NCI-H345 treated with DMSO at 0.1 percent for 48 hours (cell line): ENCODE results near the gene UGT1A3.

Source experiments
- DNase-seq: peaks from one replicate; lab custom pipeline; 2025; ENCODE audit not compliant: unreplicated experiment; lab: John Stamatoyannopoulos, UW

Gene UGT1A3

GRCh38 chr2:233814056-233814835, 85.4 kb downstream of the UGT1A3 start:
- DNase-seq: no peak

- DNase-seq: no peak
These were observed 87.0 kb downstream of the UGT1A3 start for GRCh38 chr2:233815861-233816260.

DNA sequence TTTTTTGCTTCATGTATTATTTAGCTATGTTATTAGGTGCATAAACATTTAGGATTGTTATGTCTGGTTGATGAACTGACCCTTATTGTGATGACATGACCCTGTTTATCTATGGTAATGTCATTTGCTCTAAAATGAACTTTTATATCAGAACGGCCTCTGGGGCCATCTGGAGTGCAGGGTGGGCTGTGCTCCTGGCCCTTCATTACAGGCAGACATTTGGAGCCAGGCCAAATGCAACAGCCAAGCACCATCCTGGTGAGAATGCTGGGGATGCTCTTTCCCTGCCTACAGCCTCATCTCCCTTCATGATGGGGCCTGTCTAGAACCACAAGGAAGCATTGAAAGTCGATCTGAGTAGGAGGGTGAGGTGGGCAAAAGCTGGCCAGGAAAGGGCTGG, 87.5 kb downstream of the UGT1A3 start:
- no peak for DNase-seq

DNA sequence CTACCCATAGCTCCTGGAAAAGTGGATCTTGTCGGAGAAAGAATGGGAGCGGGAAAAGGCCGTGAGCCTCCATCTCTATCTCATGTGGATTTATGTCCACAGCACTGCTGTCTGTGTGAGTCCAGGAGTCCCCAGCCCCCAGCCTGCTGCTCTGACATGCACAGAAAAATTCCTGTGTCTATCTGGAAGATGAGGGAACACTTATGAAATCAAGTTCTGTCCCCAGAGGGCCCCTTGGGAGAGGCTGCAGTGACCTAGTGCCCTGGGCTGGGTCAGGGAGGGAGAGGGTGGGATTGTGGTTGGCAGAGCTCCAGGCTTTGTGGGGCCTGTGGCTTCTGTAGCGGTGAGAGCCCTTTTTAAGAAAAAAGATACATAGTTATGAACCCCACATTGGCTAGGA, 87.9 kb downstream of the UGT1A3 start:
- DNase-seq: no peak

GRCh38 chr2:233817361-233817911, 88.6 kb downstream of the UGT1A3 start:
- no peak for DNase-seq

- no peak for DNase-seq
These were observed 89.3 kb downstream of the UGT1A3 start for GRCh38 chr2:233817995-233818638.

- no peak for DNase-seq
These were observed 90.1 kb downstream of the UGT1A3 start for GRCh38 chr2:233818639-233819621.

- no peak for DNase-seq
These were observed 91.3 kb downstream of the UGT1A3 start for GRCh38 chr2:233819884-233820773.

GRCh38 chr2:233820774-233821105, 91.9 kb downstream of the UGT1A3 start:
- no peak for DNase-seq

- DNase-seq: no peak
These were observed 92.4 kb downstream of the UGT1A3 start for GRCh38 chr2:233821196-233821595.

- DNase-seq: no peak
These were observed 92.9 kb downstream of the UGT1A3 start for GRCh38 chr2:233821709-233822100.

DNA sequence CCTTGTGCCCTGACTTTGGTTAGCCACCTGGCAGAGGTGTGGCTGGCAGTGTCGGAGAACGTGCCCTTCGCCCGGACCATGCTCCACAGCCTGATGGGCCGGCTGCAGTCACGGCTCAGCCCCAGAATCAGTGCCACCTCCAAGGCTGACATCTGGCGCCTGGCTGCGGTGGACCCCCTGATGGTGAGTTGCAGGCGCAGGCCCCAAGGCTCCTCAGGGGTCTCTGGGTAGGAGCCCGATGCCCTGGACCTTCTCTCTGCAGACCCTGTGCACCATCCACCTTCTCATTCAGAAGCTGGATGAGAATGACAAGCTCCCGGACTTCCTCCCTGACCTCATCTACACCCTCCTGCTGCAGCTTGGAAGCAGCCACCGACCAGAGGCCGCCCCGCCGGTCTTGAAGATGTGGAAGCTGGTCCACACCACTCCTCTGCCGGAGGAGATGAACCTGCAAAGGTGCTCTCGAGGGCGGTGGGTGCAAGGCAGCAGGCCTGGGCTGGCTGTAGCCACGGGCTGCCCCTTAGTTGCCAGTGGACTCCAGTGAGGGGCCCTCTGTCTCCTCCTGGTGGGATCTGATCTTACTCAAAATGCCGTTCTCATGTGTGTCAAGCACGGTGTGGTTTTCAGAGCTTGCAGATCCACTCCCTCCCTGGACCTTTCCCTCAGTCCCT, 93.4 kb downstream of the UGT1A3 start:
- no peak for DNase-seq
